DND-41 (cell line): Measurements from ENCODE around the gene AP5B1.

ENCODE experiments used
- ATAC-seq: fragments of 200-7000 bp; cut with Tn5 transposase; 3 replicates; pipeline ENCODE4 v1.9.1; 2021; ENCODE audit warnings: low read depth; ENCODE audit not compliant: insufficient read depth
- DNase-seq: peaks from one replicate; pipeline ENCODE4 v3.0.0-alpha.2; 2020
- H2AFZ ChIP-seq: 2 replicates; pipeline ENCODE4 v1.6.0; 2012; ENCODE audit warnings: low read depth, low read length
- H3K27ac ChIP-seq: 2 replicates; pipeline ENCODE4 v1.5.1; 2012; ENCODE audit warnings: low read length, inconsistent platforms
- H3K27me3 ChIP-seq: fragments of 200-600 bp; sonication (generic); 2 replicates; pipeline ENCODE4 v1.6.0; 2012; ENCODE audit warnings: low read length, mild to moderate bottlenecking, inconsistent platforms; ENCODE audit not compliant: insufficient read depth, poor library complexity
- H3K36me3 ChIP-seq: 2 replicates; pipeline ENCODE4 v1.5.1; 2012; ENCODE audit warnings: low read length, inconsistent platforms; ENCODE audit not compliant: insufficient read depth
- H3K4me1 ChIP-seq: 2 replicates; pipeline ENCODE4 v1.5.1; 2012; ENCODE audit warnings: mild to moderate bottlenecking, low read length; ENCODE audit not compliant: insufficient read depth
- H3K4me2 ChIP-seq: 2 replicates; pipeline ENCODE4 v1.6.0; 2012; ENCODE audit warnings: mild to moderate bottlenecking, moderate library complexity, low read length, inconsistent platforms; ENCODE audit not compliant: insufficient read depth
- H3K4me3 ChIP-seq, 2 experiments: fragments of 200-600 bp in 1 of 2; shearing (Covaris generic) in 1 of 2; 2 replicates each; pipeline ENCODE4 v1.5.1; 2012 to 2016; ENCODE audit warnings: inconsistent platforms in 2 of 2, low read length in 2 of 2, mild to moderate bottlenecking in 2 of 2, low read depth in 1 of 2, moderate library complexity in 1 of 2
- H3K79me2 ChIP-seq: 2 replicates; pipeline ENCODE4 v1.6.0; 2012; ENCODE audit warnings: low read length, inconsistent platforms; ENCODE audit not compliant: insufficient read depth
- H3K9ac ChIP-seq: 2 replicates; pipeline ENCODE4 v1.6.0; 2012; ENCODE audit warnings: low read depth, mild to moderate bottlenecking, inconsistent platforms, low read length, moderate library complexity
- H3K9me3 ChIP-seq: 2 replicates; pipeline ENCODE4 v1.5.1; 2012; ENCODE audit warnings: low read length, moderate library complexity, mild to moderate bottlenecking, inconsistent platforms; ENCODE audit not compliant: insufficient read depth, severe bottlenecking
- H4K20me1 ChIP-seq: 2 replicates; pipeline ENCODE4 v1.6.0; 2012; ENCODE audit warnings: low read length; ENCODE audit not compliant: insufficient read depth
- EZH2 ChIP-seq: IDR thresholded peaks from 3 replicates; pipeline ENCODE4 v1.6.1; 2012; ENCODE audit warnings: borderline replicate concordance, low read depth, mild to moderate bottlenecking, moderate library complexity, low read length, inconsistent platforms; ENCODE audit not compliant: severe bottlenecking
- TF ChIP-seq, protein P1 (sequence below): IDR thresholded peaks from 2 replicates; pipeline ENCODE4 v1.5.1; 2012; ENCODE audit warnings: borderline replicate concordance, low read length, moderate library complexity, mild to moderate bottlenecking; ENCODE audit not compliant: poor library complexity, severe bottlenecking; ENCODE audit errors: extremely low read depth

The AP5B1 gene

DNA sequence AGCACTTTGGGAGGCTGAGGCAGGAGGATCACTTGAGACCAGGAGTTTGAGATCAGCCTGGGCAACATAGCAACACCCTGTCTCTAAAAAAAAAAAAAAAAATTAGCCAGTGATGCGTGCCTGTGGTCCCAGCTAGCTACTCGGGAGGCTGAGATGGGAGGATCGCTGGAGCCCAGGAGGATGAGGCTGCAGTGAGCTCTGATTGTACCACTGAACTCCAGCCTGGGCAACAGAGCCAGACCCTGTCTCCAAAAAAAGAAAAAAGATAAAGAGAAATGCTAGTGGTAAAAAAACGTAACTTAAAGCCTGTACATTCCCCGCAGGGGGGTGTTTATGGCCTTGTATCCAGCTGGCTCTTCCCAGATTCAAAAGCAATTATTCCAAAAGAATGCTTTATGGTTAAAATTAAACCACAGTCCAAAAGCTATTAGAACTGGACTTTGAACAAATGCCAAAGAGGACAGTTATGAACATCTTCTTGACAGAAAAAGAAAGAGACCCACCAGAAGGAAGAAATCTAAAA, 36.6 kb upstream of the AP5B1 start:
- H2AFZ ChIP-seq: peak overlapping the region; percentile 95
- TF ChIP-seq EZH2: no peak
- TF ChIP-seq, protein P1, sequence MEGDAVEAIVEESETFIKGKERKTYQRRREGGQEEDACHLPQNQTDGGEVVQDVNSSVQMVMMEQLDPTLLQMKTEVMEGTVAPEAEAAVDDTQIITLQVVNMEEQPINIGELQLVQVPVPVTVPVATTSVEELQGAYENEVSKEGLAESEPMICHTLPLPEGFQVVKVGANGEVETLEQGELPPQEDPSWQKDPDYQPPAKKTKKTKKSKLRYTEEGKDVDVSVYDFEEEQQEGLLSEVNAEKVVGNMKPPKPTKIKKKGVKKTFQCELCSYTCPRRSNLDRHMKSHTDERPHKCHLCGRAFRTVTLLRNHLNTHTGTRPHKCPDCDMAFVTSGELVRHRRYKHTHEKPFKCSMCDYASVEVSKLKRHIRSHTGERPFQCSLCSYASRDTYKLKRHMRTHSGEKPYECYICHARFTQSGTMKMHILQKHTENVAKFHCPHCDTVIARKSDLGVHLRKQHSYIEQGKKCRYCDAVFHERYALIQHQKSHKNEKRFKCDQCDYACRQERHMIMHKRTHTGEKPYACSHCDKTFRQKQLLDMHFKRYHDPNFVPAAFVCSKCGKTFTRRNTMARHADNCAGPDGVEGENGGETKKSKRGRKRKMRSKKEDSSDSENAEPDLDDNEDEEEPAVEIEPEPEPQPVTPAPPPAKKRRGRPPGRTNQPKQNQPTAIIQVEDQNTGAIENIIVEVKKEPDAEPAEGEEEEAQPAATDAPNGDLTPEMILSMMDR: no peak
- ATAC-seq (no peak), DNase-seq (no peak)
- H4K20me1 ChIP-seq: no peaks in the 10 kb centered on the region
- no peaks in the 10 kb centered on the region for H3K9me3 ChIP-seq
- H3K4me2 ChIP-seq: peak overlapping the region; percentile 75
- no peaks in the 10 kb centered on the region for H3K36me3 ChIP-seq
- H3K9ac ChIP-seq: peak overlapping the region; percentile 79
- H3K27ac ChIP-seq: peak overlapping the region; percentile 68
- peaks cover 10% of the 10 kb centered on the region; the same call in 1 of the 2 replicates for H3K79me2 ChIP-seq
- peaks cover 19% of the 10 kb centered on the region for H3K4me1 ChIP-seq
- H3K27me3 ChIP-seq: no peaks in the 10 kb centered on the region
- H3K4me3 ChIP-seq: peak overlapping the region; percentile 28 to 82

DNA sequence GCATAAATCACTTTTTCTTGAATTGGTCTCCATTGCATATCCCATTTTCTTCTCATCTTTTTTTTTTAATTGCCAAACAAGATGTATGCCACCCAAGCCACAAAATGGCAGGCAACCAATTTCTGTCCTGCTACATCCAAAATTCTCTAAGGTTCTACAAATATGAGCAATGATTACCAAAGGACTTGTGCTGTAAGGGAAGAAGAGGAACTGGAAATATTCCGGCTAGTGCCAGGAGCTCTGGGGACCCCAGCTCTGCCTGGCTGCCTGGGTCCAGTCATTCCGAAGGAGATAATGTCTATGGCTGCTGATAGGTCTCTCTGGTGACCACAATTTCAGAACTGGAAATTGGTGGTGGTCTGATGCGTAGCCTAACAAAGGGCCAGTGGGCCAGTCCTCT, 35.9 kb upstream of the AP5B1 start:
- Histone ChIP-seq H3K4me1 (peaks cover 19% of the 10 kb centered on the region), H3K36me3 (no peaks in the 10 kb centered on the region), H4K20me1 (no peaks in the 10 kb centered on the region), H3K4me3 (peak overlapping the region in 1 of 2 experiments; percentile 82; a peak in 2 of 4 replicates), H2AFZ (no peak overlapping the region), H3K27ac (no peak overlapping the region), H3K27me3 (no peaks in the 10 kb centered on the region), H3K9me3 (no peaks in the 10 kb centered on the region), H3K4me2 (peak overlapping the region; percentile 75), H3K9ac (peak overlapping the region; percentile 79), H3K79me2 (peaks cover 10% of the 10 kb centered on the region; the same call in 1 of the 2 replicates)
- DNase-seq (no peak), ATAC-seq (no peak)
- no peak for TF ChIP-seq EZH2
- TF ChIP-seq, protein P1: no peak

DNA sequence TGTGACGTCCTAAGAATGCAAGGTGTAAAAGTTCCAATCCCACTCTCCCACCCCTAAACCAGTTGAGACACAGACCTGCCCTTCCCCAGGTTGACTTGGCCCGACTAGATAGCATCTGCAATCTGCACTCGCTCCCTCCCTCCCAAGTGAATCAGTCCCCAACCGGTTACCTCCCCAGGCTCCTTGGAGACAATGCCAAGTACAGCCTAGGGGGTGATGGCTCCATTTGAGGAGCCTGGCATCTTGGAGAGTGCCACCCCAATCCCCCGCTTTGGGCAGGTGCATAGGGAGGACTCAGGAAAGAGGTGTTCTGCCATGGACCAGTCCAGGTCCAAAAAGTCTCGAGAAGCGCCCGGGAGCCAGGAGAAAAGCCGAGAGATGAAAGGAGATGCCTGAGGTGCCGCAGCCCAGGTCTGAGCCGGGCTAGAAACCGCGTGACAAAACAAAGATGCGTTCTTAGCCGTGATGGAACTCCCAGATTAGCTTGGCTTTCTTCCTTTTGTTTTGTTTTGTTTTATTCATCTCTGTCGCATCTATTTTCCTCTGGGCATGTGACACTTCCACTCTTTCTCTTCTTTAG, 34.3 kb upstream of the AP5B1 start:
- H2AFZ ChIP-seq: no peak overlapping the region
- H3K9ac ChIP-seq: no peak overlapping the region
- no peaks in the 10 kb centered on the region for H3K27me3 ChIP-seq
- H4K20me1 ChIP-seq: 0 out of 2 replicates have a peak, but pooled peaks cover 3% of the 10 kb centered on the region
- H3K36me3 ChIP-seq: no peaks in the 10 kb centered on the region
- peaks cover 10% of the 10 kb centered on the region; the same call in 1 of the 2 replicates for H3K79me2 ChIP-seq
- no peak overlapping the region for H3K27ac ChIP-seq
- H3K9me3 ChIP-seq: no peaks in the 10 kb centered on the region
- H3K4me2 ChIP-seq: no peak overlapping the region
- ATAC-seq: no peak
- no peak for TF ChIP-seq EZH2
- TF ChIP-seq, protein P1: no peak
- DNase-seq: no peak
- H3K4me3 ChIP-seq: no peak overlapping the region
- peaks cover 19% of the 10 kb centered on the region for H3K4me1 ChIP-seq
